HG02571 (cell line): ENCODE measurements around the gene HHIPL1.
"Not testable (repeated sequence)": the region's sequence is repeated elsewhere in the genome, so short reads cannot be mapped to it uniquely, and the experiment has no call there.

Source experiments
- ATAC-seq: cut with Tn5 transposase; IDR thresholded peaks from one replicate; pipeline ENCODE4 v1.9.1; 2021; ENCODE audit warnings: mild to moderate bottlenecking, moderate library complexity; ENCODE audit not compliant: unreplicated experiment

The HHIPL1 gene

DNA sequence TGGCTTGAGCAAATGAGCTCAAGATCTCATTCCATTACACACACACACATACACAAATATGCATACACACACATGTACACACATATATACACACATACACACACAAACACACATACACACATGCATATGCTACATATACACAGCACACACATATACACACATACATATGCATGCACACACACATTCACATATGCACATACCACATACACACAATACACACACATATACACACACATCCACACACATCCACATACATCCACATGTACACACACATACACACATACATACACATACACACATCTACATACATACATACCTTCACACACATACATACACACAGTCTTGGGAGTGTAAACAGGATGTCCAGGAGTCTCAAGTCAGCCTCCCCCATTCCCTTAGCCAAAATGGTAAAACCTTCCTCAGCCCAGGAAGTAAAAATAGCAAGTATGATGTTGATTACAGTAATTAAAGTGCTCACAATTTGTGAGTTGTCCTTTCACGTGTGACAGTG, 12.8 kb downstream of the HHIPL1 start:
- ATAC-seq, result no peak

DNA sequence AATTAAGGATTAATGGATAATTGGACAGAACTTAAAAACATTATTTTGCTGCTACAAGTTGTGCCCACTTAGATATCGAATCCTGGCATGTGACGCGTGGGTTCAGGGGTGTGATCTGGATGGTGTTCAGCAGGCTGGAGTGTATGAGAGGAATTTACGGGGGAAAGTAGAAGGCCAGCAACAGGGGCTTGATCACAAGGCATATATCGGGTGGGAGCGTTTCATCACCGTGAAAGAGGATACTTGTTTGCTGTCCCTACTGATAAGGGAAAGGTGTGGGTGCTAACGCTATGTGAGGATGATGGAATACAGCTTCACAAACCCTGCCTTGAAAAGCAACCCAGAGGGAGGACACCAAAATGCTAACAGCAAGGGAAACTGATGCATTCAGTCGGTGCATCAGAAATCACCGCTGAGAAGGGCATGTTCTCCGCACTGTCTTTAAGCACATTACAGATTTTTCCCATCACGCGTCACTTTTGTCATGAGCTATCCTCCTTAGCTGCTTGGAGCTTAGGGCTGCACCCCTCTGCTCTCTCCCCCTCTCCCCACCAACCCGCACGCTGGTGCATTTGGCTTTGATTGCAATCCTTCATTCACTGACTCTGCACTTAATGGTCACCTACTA, 13.4 kb downstream of the HHIPL1 start:
- no peak for ATAC-seq

DNA sequence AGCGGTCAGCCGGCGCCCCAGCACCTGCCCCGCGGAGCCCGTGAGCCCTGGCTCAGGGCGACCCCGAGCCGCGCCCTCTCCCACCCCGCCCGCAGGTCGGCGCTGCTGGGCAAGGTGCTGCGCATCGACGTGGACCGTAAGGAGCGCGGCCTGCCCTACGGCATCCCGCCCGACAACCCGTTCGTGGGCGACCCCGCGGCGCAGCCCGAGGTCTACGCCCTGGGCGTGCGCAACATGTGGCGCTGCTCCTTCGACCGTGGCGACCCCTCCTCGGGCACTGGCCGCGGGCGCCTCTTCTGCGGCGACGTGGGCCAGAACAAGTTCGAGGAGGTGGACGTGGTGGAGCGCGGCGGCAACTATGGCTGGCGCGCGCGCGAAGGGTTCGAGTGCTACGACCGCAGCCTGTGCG, 14.4 kb downstream of the HHIPL1 start:
- ATAC-seq, result no peak

DNA sequence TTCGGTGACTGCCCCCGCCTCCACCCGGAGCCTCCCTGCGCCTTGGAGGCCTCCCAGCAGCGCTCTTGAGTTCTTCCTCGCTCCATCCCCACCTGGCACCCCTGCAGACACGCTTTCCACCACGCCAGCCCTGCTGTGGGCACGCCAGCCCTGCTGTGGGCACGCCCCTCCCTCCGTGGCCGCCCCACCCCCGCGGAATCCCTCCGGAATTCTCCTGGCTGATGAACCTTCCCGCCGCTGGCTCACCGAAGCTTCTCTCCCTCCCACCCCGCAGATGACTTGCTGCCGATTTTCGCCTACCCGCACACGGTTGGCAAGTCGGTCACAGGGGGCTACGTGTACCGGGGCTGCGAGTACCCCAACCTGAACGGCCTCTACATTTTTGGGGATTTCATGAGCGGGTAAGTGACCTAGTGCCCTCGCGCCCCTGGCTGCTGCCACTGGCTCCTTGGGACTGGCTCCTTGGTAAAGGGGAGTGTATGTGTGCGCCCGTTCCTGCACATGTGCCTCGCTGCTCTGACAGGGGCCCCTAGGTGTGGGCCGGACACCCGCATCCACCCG, 15.2 kb downstream of the HHIPL1 start:
- ATAC-seq, result no peak

DNA sequence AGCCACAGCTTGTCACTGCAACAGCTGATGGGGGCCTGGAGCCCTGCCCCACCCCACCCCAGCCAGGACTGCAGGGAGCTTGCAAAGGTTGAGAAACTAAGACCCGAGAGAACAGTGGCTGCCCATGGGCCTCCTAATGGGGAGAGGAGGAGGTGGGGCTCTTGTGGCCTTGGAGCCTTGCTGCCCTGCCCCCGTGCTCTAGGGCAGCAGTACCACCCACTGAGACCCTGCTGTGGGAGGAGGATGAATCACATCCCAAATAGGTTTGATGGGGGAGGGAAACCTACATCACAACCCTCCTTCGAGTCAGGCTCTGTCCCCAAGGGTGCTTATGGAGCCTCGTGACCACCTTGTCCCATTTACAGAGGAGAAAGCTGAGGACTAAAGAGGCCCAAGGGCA, 15.9 kb downstream of the HHIPL1 start:
- ATAC-seq, result no peak

DNA sequence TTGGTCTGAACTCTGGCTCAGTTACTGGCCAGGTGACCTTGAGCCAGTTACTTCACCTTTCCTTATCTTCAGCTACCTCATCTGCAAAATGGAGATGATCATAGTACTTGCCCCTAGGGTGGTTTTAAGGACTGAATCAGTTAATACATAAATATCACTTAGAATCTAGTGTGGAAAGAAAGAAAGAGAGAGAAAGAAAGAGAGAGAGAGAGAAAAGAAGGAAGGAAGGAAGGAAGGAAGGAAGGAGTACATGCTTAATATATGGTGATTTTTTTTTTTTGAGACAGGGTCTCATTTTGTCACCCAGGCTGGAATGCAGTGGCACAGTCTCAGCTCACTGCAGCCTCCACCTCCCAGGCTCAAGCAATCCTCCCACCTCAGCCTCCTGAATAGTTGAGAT, 16.3 kb downstream of the HHIPL1 start:
- ATAC-seq, result not testable (repeated sequence)

DNA sequence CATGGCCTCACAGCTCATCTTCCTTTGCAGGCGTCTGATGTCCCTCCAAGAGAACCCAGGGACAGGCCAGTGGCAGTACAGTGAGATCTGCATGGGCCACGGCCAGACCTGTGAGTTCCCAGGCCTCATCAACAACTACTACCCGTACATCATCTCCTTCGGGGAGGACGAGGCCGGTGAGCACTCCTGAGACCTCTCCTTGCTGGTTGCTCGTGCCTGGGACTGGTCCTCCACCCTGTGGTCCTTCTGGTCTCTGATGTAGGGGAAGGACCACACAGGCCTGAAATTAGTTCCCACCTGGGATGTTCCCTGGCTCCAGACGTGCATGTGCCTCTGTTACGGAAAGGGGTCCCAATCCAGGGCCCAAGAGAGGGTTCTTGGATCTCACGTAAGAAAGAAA, 17.9 kb downstream of the HHIPL1 start:
- no peak for ATAC-seq

DNA sequence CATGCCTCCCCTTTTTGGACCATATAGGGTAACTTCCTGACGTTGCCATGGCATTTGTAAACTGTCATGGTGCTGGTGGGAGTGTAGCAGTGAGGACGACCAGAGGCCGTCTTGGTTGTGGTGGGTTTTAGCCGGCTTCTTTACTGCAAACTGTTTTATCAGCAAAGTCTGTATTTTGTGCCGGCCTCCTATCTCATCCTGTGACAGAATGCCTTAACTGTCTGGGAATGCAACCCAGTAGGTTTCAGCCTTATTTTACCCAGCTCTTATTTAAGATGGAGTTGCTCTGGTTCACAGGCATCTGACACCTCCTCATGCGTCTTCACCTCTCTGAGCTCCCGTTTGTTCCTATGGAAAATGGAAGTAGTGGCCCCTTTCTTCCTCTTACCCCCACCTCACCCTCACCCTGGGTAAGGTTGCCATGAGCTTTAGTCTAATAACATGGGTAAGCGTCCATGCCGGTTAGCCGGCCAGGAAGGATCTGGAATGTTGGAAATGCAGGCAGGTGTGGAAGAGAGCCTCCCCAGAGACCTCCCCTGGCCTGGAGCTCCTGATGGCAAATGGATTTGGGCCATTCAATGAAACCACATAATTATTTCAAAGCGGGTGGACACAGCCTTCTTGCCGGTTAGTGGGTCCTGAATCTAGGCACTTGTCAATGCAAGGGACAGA, 18.6 kb downstream of the HHIPL1 start:
- no peak for ATAC-seq

DNA sequence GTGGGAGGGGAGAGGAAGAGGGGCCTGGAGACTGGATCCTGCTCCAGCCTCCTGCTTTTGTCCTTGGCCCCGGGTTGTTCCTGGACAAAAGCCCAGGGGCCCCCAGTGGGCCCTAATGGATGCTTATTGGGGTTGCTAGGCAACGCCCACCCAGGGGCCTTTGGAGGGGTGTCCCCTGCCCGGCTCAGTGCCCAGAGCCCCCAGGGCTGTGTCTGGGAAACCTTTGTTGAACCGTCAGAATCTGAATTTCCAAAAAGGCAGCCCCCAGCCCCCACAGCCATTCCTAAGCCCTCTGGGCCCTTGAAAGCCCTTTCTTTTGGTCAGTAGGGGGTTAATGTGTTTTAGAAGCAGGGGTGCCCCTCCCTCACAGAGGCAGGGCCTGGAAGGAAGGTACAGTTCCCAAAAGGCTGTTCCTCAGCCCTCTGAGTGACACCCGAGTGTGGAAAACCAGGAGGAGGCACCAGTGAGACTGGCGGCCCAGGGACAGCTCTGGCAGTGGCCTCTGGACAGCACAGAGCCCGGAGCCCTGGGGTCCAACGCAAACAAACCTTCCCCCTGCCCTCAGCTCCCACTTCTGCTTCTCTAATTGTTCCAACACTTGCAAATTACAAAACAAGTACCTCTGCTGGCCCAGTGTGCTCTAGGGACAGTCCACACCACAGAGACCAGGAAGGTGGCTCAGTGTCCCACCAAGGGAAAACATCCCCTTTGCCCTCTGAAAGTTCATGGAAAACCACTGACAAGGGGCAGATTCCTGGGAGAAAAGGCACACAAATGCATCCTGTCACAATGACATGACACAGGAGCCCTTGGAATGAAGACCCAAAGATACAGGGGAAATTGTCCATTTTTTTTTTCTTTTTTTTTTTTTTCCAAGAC, 19.4 kb downstream of the HHIPL1 start:
- no peak for ATAC-seq

DNA sequence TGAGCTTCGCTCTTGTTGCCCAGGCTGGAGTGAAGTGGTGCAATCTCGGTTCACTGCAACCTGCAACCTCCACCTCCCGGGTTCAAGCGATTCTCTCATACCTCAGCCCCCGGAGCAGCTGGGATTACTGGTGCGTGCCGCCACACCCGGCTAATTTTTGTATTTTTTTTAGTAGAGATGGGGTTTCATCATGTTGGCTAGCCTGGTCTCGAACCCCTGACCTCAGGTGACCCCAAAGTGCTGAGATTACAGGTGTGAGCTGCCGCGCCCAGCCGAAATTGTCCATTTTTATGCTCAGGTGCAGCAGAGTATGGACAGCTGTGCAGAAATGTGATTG, 20.0 kb downstream of the HHIPL1 start:
- ATAC-seq, result no peak

DNA sequence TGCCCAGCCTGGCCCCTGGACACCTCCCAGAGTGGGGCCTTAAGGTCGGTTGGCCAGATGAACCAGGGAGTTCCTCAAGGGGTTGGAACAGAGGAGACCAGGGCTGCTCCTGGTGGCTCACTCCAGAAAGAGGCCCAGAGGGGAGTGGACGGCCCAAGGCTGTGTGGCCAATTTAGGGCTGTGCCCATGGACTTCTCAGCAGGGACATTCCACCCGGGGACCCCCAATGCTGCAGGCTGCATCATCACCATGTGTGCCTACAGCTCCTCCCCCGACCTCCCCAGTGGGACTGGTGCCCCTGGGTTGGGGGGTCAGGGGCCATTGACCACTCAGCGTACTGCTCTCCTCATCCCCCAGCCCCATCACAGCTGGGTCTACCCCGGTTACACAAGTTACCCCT, 21.6 kb downstream of the HHIPL1 start:
- no peak for ATAC-seq

DNA sequence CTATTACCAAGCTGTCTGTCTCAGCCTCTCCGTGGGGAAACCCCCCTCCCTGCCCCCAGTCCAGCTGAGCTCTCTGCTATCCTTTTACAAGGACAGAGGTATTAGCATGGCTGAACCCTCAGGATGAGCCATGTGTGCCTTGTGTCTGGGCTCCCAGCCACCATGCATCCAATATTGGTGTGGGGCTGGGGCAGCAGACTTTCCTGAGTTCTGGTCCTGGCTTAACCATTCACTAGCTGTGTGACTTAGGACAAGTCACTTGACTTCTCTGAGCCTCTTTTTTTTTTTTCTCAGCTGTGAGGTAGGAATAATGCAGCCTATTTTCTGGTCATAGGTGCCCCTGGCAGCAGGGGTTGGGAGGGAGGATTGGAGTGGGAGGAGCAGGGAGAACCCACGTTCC, 22.1 kb downstream of the HHIPL1 start:
- ATAC-seq, result no peak

DNA sequence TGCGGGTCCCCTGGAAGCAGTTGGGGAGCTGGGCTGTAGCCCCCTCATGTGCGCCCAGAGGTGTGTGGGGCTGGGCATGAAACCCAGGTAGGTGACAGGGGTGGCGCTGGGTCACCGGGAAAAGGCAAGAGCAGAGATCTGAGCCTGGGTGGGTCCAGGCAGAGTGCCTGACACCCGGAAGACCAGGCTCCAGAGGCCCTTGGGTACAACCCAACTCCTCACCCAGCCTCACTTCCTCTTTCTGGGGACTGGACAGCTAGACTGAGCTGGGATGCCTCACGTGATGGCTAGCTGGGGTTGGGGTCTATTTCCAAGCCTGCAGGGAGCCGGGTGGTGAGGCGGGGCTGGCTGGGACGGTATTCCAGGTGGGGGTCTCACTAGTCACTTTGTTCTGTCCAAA, 22.9 kb downstream of the HHIPL1 start:
- ATAC-seq, result no peak

DNA sequence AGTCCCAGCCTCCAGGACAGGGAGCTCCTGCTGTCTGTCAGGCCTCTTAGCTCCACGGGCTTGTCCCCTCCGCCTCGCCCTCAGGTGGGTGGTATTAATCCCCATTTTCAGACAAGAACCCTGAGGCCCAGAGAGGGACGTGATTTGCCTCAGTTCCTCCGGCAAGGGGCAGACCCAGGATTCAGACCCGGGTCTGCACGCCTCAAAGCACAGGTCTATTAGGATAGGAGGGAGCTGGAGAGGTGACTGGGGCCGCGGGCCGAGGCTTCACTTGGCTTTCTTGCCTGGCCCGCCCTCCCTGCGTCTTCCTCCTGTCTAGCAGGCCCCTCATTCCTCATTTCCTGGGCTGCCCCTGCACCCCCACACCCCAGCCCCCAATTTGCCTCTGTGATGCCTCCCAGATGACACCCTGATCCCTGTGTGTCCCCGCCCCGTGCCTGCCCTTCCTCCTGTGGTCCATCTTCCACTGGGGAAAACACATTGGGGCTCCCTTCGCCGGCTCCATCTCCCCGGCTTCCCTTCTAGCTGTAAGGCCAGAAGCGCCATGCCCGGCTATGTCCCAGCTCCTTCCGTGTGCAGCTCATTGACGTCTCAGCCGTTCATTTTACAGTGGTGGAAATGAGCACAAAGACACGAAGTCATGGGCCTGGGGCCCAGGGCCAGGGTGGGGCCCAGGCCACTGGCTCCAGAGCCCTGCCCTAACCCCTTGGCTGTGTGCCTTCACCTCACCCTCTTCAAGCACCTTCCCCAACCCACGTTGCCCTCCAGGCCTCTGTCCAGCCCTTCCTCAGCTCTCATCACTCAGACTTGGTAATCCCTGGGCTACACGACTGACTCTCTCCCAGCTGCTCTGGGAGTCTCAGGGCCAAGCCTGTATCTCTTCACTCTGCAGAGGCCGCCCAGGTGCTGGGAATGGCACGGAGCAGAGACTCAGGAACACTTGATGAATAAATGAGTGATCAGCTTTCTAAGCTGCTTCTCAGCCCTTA, 23.7 kb downstream of the HHIPL1 start:
- ATAC-seq, result no peak

DNA sequence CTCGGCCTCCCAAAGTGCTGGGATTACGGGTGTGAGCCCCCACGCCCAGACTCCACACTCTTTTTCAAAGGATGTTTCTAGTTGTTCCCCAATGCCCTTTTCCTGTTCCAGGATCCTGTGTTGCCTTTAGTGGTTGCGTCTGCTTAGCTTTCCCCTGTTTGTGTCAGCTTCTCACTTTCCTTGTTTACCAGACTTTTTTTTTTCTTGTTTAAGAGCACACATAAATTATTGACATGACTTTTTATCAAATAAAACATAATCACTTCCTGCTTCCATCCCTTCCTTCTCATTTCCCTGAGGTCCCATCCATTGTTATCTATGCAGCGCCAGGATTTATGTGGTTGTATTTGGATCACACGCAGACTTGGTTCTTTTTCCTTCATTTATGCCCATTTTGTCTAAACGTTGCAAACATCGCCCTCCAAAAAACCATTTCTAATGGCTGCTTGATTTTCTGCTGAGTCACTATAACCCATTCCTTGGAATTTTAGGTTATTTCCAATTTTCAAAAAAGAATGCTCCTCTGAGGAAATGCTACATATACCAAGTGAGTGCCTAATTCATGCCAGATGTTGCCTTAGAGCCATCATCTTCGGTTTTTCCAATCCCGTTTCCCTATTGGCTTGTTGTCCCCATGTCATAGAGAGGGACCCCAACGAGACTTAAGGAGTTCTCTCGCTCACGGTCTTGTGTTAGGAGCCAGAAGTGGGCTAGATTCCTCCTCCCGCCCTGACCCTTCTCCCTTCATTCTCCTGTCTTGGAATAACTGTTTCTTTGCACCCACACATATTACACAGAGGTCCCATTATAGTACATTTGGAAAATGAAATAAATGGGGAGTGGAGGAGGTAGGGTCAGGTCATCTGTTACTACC, 25.7 kb downstream of the HHIPL1 start:
- ATAC-seq, result no peak

DNA sequence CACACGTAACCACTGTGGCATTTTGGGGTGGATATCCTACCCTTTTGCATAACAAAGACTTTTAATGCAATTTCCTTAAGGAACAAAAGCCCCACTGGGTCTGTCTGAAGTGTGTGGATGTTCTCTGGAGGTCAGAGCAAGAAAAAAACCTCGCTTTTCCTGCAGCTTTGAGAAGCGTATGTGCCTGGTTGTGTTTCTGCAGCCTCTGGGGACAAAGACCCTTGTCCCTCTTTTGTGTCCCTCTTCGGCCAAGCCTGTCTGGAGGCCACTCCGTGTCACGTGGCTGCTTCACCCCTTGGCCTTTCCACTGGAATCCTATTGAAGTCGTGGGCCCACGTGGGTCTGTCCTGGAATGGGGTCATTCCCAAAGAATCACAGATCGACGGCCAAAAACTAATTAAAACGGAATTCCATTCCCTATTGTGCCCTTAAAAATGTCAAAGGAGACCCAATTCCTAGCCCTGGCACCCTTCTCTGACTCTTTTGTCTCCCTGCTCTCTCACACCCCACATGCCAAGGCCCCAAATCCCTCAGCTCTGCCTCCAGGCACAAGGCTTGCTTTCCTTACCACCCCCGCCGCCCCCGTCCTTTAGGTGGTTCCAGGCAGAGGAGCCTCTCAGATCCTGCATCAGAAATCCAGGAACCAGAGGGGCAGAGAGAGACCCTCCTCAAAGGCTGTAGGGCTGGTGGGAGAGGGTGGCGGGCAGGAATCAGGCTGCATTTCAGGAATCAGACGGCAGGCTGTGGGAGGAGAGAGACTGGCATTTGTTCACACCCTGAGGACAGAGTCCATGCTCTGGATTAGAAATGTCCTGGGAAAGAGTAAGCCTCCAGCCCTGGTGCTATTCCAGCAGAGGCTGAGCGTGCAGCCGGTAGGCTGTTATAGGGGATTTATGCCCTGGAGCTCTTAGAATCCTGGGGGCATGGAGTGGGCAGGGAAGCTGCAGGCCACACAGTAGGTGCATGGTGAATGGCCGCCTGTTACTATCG, 26.6 kb downstream of the HHIPL1 start:
- ATAC-seq, result no peak

DNA sequence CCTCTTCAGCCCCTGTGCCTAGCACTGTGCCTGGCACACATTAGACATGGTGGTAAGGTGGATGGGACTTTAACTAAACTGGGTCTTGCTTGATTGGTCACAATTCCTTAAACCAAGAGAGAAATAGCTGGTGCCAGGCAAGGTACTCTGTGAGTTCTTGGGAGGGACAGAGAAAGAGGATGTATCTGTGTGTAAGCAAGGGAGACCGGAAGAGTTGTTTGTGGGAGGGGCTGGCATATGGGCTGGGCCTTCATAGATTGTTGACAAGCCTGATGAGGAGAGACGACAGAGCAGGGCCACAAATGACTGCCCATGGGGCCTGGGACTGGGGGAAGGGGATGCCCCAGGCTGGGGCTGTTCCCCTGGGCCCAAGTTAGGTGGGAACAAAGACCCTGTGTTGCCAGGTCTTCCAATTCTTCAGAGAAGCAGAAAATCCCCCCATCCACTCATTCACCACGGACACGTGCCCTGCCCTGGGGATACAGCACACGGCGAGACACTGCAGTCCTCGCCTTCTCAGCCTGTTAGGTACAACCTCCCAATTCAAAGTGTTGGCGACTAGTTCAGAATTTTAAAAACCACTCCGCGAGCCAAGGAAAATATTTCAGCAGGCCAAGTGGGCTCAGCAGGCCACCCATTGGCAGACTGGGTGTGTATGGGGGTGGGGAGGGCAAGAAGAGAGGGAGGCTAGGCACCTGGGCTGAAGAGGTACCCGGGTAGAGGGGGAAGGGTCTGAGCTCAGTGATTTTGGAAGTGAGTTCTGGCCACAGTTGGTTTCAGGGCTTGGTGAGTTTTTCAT, 27.8 kb downstream of the HHIPL1 start:
- ATAC-seq, result no peak
